H1 (cell line): ENCODE results near the gene KLHL29. TPM values are rescaled to one million over a fixed set of nuclear protein-coding genes. Genes with fewer than 3 reads are reported as not detected.

Source experiments
- CTCF ChIA-PET: fragments of 300-600 bp; sonication (Branson Sonifier 250); formaldehyde crosslinking; loops from one replicate; lab custom pipeline; 2021; ENCODE audit not compliant: partially characterized antibody; lab: Charles Lee
- POLR2A ChIA-PET: fragments of 300-600 bp; sonication (Branson Sonifier 250); formaldehyde crosslinking; loops from one replicate; lab custom pipeline; 2021; ENCODE audit warnings: inconsistent platforms; ENCODE audit not compliant: partially characterized antibody; lab: Charles Lee
- DNase-seq, 2 experiments: peaks; one replicate each; pipeline versions ENCODE4 v3.0.0 to v3.0.0-alpha.2; 2010 to 2022; ENCODE audit warnings: low spot score in 2 of 2, low read depth in 1 of 2, mixed read lengths in 1 of 2
- FAIRE-seq: peaks from 2 replicates; lab custom pipeline; 2011; peaks lifted over from hg19 to GRCh38; lab: Jason Lieb, UNC
- H2AFZ ChIP-seq: 2 replicates; pipeline ENCODE4 v1.8.1; 2012; ENCODE audit warnings: low read length, inconsistent platforms
- H2AK5ac ChIP-seq: 2 replicates; pipeline ENCODE4 v1.6.1; 2013; ENCODE audit warnings: low read depth, low read length
- H2BK120ac ChIP-seq: replicated peaks from 2 replicates; pipeline ENCODE3; 2013; ENCODE audit warnings: low read depth, low read length, inconsistent platforms
- H2BK12ac ChIP-seq: 2 replicates; pipeline ENCODE4 v1.6.1; 2013; ENCODE audit warnings: low read depth, low read length
- H2BK15ac ChIP-seq: 2 replicates; pipeline ENCODE4 v1.6.1; 2013; ENCODE audit warnings: low read length
- H2BK20ac ChIP-seq: 2 replicates; pipeline ENCODE4 v1.6.1; 2013; ENCODE audit warnings: low read length
- H2BK5ac ChIP-seq: 2 replicates; pipeline ENCODE4 v1.6.1; 2013; ENCODE audit warnings: low read depth, low read length
- H3K14ac ChIP-seq: 2 replicates; pipeline ENCODE4 v1.6.1; 2013; ENCODE audit warnings: inconsistent platforms; ENCODE audit not compliant: insufficient read length
- H3K18ac ChIP-seq: 2 replicates; pipeline ENCODE4 v1.6.1; 2013; ENCODE audit warnings: low read length; ENCODE audit errors: extremely low read depth
- H3K23ac ChIP-seq: 2 replicates; pipeline ENCODE4 v1.6.1; 2013; ENCODE audit warnings: inconsistent platforms; ENCODE audit not compliant: insufficient read length
- H3K23me2 ChIP-seq: 2 replicates; pipeline ENCODE4 v1.6.1; 2013; ENCODE audit warnings: low read depth, low read length
- H3K27ac ChIP-seq: 2 replicates; pipeline ENCODE4 v1.6.1; 2011; ENCODE audit warnings: low read depth, low read length, inconsistent platforms
- H3K27me3 ChIP-seq, 4 experiments: replicated peaks in 1 of 4; 1 replicate in 1 of 4; 2 replicates in 3 of 4; pipeline versions ENCODE4 v1.6.1 to v1.8.1; 2011 to 2013; ENCODE audit warnings: low read length in 3 of 4, mild to moderate bottlenecking in 3 of 4, inconsistent platforms in 2 of 4, mixed read lengths in 2 of 4, moderate library complexity in 1 of 4; ENCODE audit not compliant: control insufficient read depth in 3 of 4, insufficient read depth in 3 of 4; ENCODE audit errors: extremely low read depth in 1 of 4
- H3K36me3 ChIP-seq, 4 experiments: 2 replicates each; pipeline versions ENCODE4 v1.6.1 to v1.8.1; 2011 to 2013; ENCODE audit warnings: mild to moderate bottlenecking in 4 of 4, low read length in 3 of 4, moderate library complexity in 2 of 4, control low read depth in 1 of 4, inconsistent platforms in 1 of 4; ENCODE audit not compliant: insufficient read depth in 4 of 4, control insufficient read depth in 2 of 4
- H3K4ac ChIP-seq: replicated peaks from 2 replicates; pipeline ENCODE3; 2013; ENCODE audit warnings: low read length, low read depth, mixed read lengths, inconsistent platforms; ENCODE audit not compliant: insufficient read length
- H3K4me1 ChIP-seq, 4 experiments: replicated peaks in 1 of 4; 1 replicate in 1 of 4; 2 replicates in 3 of 4; pipeline versions ENCODE4 v1.6.1 to v1.8.1; 2011 to 2013; ENCODE audit warnings: low read length in 3 of 4, inconsistent platforms in 2 of 4, mixed read lengths in 1 of 4; ENCODE audit not compliant: insufficient read depth in 4 of 4, control insufficient read depth in 3 of 4
- H3K4me2 ChIP-seq, 2 experiments: 2 replicates each; pipeline versions ENCODE4 v1.6.1 to v1.8.1; 2011 to 2013; ENCODE audit warnings: low read depth in 2 of 2, low read length in 2 of 2, control low read depth in 1 of 2, inconsistent platforms in 1 of 2, mild to moderate bottlenecking in 1 of 2; ENCODE audit not compliant: insufficient read depth in 1 of 2
- H3K4me3 ChIP-seq, 4 experiments: fragments of 200-600, 300-600 bp in 1 of 4; sonication (generic), shearing (Covaris generic), sonication (Bioruptor Twin) in 1 of 4; 2 replicates each; pipeline versions ENCODE4 v1.5.1 to v1.8.1; 2011 to 2016; ENCODE audit warnings: low read length in 4 of 4, low read depth in 3 of 4, control low read depth in 2 of 4, inconsistent platforms in 2 of 4, mild to moderate bottlenecking in 2 of 4, mixed read lengths in 1 of 4, moderate library complexity in 1 of 4; ENCODE audit not compliant: insufficient read depth in 2 of 4; ENCODE audit errors: extremely low read depth in 1 of 4
- H3K56ac ChIP-seq: replicated peaks from 2 replicates; pipeline ENCODE3; 2013; ENCODE audit warnings: low read depth, mild to moderate bottlenecking, mixed read lengths, low read length, inconsistent platforms; ENCODE audit not compliant: insufficient read length
- H3K79me1 ChIP-seq: 2 replicates; pipeline ENCODE4 v1.6.1; 2013; ENCODE audit warnings: low read depth, low read length, control low read depth
- H3K79me2 ChIP-seq, 2 experiments: 2 replicates each; pipeline versions ENCODE4 v1.6.1 to v1.8.1; 2012 to 2013; ENCODE audit warnings: low read length in 2 of 2, mild to moderate bottlenecking in 2 of 2, inconsistent platforms in 1 of 2; ENCODE audit not compliant: insufficient read depth in 2 of 2, control insufficient read depth in 1 of 2
- H3K9ac ChIP-seq, 4 experiments: replicated peaks in 1 of 4; 1 replicate in 1 of 4; 2 replicates in 3 of 4; pipeline versions ENCODE4 v1.6.1 to v1.8.1; 2011 to 2013; ENCODE audit warnings: low read depth in 3 of 4, low read length in 3 of 4, control low read depth in 2 of 4, mild to moderate bottlenecking in 2 of 4, moderate library complexity in 2 of 4, inconsistent platforms in 1 of 4; ENCODE audit errors: extremely low read depth in 1 of 4
- H3K9me3 ChIP-seq, 2 experiments: 2 replicates each; pipeline versions ENCODE4 v1.6.1 to v1.8.1; 2012 to 2013; ENCODE audit warnings: mild to moderate bottlenecking in 2 of 2, moderate library complexity in 2 of 2, control low read depth in 1 of 2, inconsistent platforms in 1 of 2, low read depth in 1 of 2, low read length in 1 of 2, mixed read lengths in 1 of 2; ENCODE audit not compliant: insufficient read depth in 2 of 2
- H4K20me1 ChIP-seq, 2 experiments: replicated peaks in 1 of 2; 2 replicates each; pipeline versions ENCODE3 to v1.8.1; 2011 to 2013; ENCODE audit warnings: inconsistent platforms in 2 of 2, low read length in 2 of 2, mild to moderate bottlenecking in 1 of 2; ENCODE audit not compliant: insufficient read depth in 2 of 2, control insufficient read depth in 1 of 2
- H4K5ac ChIP-seq: 2 replicates; pipeline ENCODE4 v1.6.1; 2013; ENCODE audit warnings: low read length, low read depth, mixed read lengths, inconsistent platforms; ENCODE audit not compliant: insufficient read length
- H4K8ac ChIP-seq: 2 replicates; pipeline ENCODE4 v1.8.0; 2013; ENCODE audit warnings: mild to moderate bottlenecking, moderate library complexity, low read length, inconsistent platforms; ENCODE audit not compliant: insufficient read depth; ENCODE audit errors: extremely low read depth
- H4K91ac ChIP-seq: replicated peaks from 2 replicates; pipeline ENCODE3; 2013; ENCODE audit warnings: low read length, mixed read lengths, inconsistent platforms; ENCODE audit not compliant: insufficient read length
- CBX5 ChIP-seq: fragments of 300-800, 300-1000 bp; sonication (generic); IDR thresholded peaks from 2 replicates; pipeline ENCODE4 v1.7.1; 2016; ENCODE audit warnings: antibody characterized with exemption, low read length, low read depth
- KDM4A ChIP-seq: IDR thresholded peaks from one replicate; pipeline ENCODE4 v1.7.1; 2012; ENCODE audit warnings: low read depth, mild to moderate bottlenecking, moderate library complexity, low read length, inconsistent platforms; ENCODE audit not compliant: severe bottlenecking
- USF2 ChIP-seq: IDR thresholded peaks from 2 replicates; pipeline ENCODE4 v1.6.1; 2011; ENCODE audit warnings: low read length, improper control_type of control experiment
- WGBS, 2 experiments: shearing (Covaris generic) in 1 of 2; methylation state at CpG; one replicate each; pipeline versions ENCODE4 v1.1.6 to v1.1.7; 2013 to 2015; ENCODE audit warnings: low lambda C conversion rate in 2 of 2, mixed read lengths in 2 of 2, inconsistent platforms in 1 of 2, low coverage in 1 of 2, missing lambda C conversion rate in 1 of 2; ENCODE audit not compliant: insufficient replicate concordance in 2 of 2, insufficient coverage in 1 of 2, insufficient read length in 1 of 2; ENCODE audit errors: extremely low coverage in 1 of 2, missing lambda C conversion rate in 1 of 2; 5-methylcytosine and 5-hydroxymethylcytosine counted together
- polyA plus RNA-seq, 7 experiments: library from polyadenylated mRNA; depleted of rRNA in 3 of 7; stranded (reverse) in 5 of 7; unstranded in 2 of 7; fragments of >200 nt in 5 of 7; fragments of 200-250 nt in 2 of 7; gene quantifications; 1 replicate in 5 of 7; 2 replicates in 1 of 7; 4 replicates in 1 of 7; pipeline versions ENCODE4 v1.2.1 to v1.2.3, GENCODE V29; 2011 to 2013; ENCODE audit warnings: missing spikeins in 2 of 7, mixed read lengths in 2 of 7
- total RNA-seq: library from RNA; stranded (reverse); fragmentation: NEBNext Ultra II Directional; extraction: Animal tissue kit (Norgen Biotek cat#: 25700); gene quantifications from 2 replicates; pipeline ENCODE4 v1.2.1, GENCODE V29; 2021
- TF ChIP-seq, protein P1 (sequence below): IDR thresholded peaks from 2 replicates; pipeline ENCODE4 v1.6.1; 2012; ENCODE audit warnings: inconsistent platforms

KLHL29 gene
- total and polyA plus RNA-seq, 2 of the 8 experiments (the other 6 are each of a cell fraction or from before 2014, with no cell fraction given), result 1.1 to 4.7 TPM

DNA sequence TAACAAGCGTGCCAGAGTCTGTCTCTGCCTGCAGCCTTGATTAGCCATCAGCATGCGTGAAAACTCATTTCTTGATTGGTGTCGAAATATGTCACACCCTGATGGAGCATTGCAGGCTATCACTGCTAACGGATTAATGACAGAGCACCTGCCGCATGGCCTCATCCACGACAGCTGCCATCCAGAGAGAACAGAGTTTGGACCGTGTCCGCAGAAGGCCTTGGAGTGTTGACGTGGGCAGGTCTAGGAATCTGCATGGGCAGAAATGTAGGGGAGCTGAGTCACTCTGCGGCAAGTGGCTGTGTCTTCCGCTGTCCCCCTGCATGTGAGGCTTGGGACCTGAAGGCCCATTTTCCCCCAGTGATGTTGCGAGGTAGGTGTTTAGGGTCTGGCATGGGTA is 43.0 kb downstream of the KLHL29 start:
- POLR2A ChIA-PET, result interaction anchor here (0.9 kb wide), 1 partner anchor 10 kb away, joined by 3 read pairs; no protein-coding TSS in a partner anchor
- H3K23me2 ChIP-seq, result no peaks in the 10 kb centered on the region
- no peak overlapping the region for H3K56ac ChIP-seq
- no peak overlapping the region for H3K27ac ChIP-seq
- no peaks in the 10 kb centered on the region for H3K79me2 ChIP-seq
- no peak overlapping the region for H4K5ac ChIP-seq
- H2BK5ac ChIP-seq, result no peak overlapping the region
- H3K9me3 ChIP-seq, result no peaks in the 10 kb centered on the region
- H2BK20ac ChIP-seq, result no peak overlapping the region; the same call in 1 of the 2 replicates
- H3K4ac ChIP-seq, result no peak overlapping the region
- CTCF ChIA-PET, result interaction anchor here (5.7 kb wide), 1 partner anchor 12 kb away, joined by 26 read pairs; no protein-coding TSS in a partner anchor
- no peak overlapping the region for H3K4me2 ChIP-seq
- H3K23ac ChIP-seq, result no peak overlapping the region
- H3K4me3 ChIP-seq, result no peak overlapping the region
- H3K79me1 ChIP-seq, result no peaks in the 10 kb centered on the region; the same call in 1 of the 2 replicates
- H2AK5ac ChIP-seq, result 0 out of 2 replicates have a peak overlapping the region, but pooled peaks have one; percentile 14
- H2BK15ac ChIP-seq, result 0 out of 2 replicates have a peak overlapping the region, but pooled peaks have one; percentile 3
- no peak overlapping the region for H3K9ac ChIP-seq
- FAIRE-seq (no peak), DNase-seq (no peak)
- no peaks in the 10 kb centered on the region for H4K20me1 ChIP-seq
- H3K4me1 ChIP-seq, result peaks cover 2 to 13% (median 9%) of the 10 kb centered on the region in 4 experiments; a peak in 6 of 7 replicates
- WGBS, 2 experiments, result 94% methylated on average over 12 of the region's 12 CpGs; no CpG with 5 or more reads in 1 of the 2 experiments
- no peak overlapping the region for H4K91ac ChIP-seq
- H2BK12ac ChIP-seq, result 0 out of 2 replicates have a peak overlapping the region, but pooled peaks have one; percentile 19
- no peak overlapping the region for H4K8ac ChIP-seq
- H2AFZ ChIP-seq, result no peak overlapping the region
- no peak overlapping the region for H2BK120ac ChIP-seq
- no peak overlapping the region for H3K18ac ChIP-seq
- no peaks in the 10 kb centered on the region for H3K36me3 ChIP-seq
- no peak overlapping the region for H3K14ac ChIP-seq
- no peaks in the 10 kb centered on the region for H3K27me3 ChIP-seq
- TF ChIP-seq KDM4A, result no peak
- TF ChIP-seq, protein P1, sequence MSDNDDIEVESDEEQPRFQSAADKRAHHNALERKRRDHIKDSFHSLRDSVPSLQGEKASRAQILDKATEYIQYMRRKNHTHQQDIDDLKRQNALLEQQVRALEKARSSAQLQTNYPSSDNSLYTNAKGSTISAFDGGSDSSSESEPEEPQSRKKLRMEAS, result no peak
- no peak for TF ChIP-seq USF2
- no peak for TF ChIP-seq CBX5
